LNCaP clone FGC (cell line): ENCODE measurements around the gene TMEM108.

Experiments
- DNase-seq: peaks from one replicate; pipeline ENCODE4 v3.0.0-alpha.2; 2011; ENCODE audit warnings: low read depth
- H3K4me3 ChIP-seq: 2 replicates; pipeline ENCODE4 v1.5.1; 2011; ENCODE audit warnings: mild to moderate bottlenecking, low read depth, low read length, control low read depth
- TF ChIP-seq, protein P1 (sequence below): IDR thresholded peaks from 2 replicates; pipeline ENCODE4 v1.5.1; 2012; ENCODE audit warnings: mild to moderate bottlenecking; ENCODE audit not compliant: control insufficient read depth, insufficient read depth; ENCODE audit errors: extremely low read depth

Gene TMEM108

DNA sequence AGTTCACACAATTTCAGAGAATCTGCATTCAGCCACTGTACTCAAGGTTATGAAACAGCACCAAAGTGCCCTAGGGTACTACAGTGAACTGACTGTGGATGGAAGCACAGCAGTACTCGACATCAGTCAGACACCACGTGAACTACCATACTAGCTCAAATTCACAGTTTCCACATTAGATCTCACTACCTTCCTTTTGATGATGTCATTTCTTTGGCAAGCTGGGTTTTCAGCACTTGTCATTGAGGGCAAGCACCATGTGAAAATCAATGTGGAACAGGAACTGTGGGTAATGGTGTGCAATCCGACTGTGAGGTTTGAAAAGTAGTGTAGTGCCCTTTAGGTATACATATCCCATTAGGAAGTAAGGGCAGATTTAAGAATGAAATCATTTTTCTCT is 251.1 kb downstream of the TMEM108 start:
- TF ChIP-seq, protein P1, sequence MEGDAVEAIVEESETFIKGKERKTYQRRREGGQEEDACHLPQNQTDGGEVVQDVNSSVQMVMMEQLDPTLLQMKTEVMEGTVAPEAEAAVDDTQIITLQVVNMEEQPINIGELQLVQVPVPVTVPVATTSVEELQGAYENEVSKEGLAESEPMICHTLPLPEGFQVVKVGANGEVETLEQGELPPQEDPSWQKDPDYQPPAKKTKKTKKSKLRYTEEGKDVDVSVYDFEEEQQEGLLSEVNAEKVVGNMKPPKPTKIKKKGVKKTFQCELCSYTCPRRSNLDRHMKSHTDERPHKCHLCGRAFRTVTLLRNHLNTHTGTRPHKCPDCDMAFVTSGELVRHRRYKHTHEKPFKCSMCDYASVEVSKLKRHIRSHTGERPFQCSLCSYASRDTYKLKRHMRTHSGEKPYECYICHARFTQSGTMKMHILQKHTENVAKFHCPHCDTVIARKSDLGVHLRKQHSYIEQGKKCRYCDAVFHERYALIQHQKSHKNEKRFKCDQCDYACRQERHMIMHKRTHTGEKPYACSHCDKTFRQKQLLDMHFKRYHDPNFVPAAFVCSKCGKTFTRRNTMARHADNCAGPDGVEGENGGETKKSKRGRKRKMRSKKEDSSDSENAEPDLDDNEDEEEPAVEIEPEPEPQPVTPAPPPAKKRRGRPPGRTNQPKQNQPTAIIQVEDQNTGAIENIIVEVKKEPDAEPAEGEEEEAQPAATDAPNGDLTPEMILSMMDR: no peak
- no peak overlapping the region for H3K4me3 ChIP-seq
- no peak for DNase-seq

DNA sequence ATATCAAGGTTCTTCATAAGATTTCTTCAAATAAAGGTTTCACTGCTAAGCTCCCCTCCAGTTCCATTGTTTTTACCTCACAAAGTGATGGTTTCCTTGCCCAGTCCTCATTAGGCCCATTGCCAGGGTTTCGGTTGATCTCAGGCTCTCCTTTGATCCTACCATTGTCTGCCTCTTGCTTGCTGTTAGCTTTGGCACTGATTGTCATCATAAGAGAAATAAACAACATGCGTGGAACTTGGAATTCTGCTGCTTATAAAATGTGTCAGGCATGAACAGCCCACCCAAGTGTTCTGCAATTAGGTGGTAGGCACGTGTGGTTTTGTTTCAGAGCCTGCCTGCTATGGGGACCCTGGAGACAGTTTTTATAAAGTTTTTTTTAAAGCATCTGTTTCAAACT is 254.1 kb downstream of the TMEM108 start:
- TF ChIP-seq, protein P1: no peak
- DNase-seq: no peak
- no peak overlapping the region for H3K4me3 ChIP-seq

DNA sequence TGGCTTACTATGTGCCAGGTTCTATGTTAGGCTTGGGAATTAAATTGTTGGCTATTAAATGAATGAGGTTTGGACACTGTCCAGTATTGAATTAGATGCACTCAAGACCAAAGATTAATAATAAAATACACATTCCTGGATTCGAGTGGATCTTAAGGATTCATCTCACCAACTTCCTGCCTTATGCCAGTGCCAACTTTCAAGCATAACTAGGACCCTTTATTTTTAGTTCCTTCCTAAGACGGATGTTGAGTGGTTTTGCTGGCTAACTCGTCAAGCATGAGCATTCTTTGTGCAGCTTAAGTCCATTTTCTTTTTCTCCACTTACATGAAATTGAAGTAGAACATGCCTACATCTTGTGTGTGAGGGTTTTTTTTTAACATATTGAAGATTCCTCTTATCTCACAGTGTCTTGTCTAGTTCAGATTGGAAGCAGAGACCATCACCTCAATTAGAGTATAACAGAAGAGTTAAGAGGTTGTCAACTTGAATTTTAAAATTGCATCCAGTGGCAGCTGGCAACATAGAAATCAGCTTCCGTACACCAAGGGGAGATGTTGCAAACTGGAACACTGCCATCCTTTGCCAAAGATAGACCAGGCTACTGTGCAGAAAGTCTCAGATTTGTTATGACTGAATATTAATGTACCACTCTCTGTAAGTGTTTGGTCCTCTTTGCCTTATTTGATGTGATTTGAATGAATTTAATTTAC is 255.4 kb downstream of the TMEM108 start:
- no peak overlapping the region for H3K4me3 ChIP-seq
- TF ChIP-seq, protein P1: no peak
- no peak for DNase-seq

DNA sequence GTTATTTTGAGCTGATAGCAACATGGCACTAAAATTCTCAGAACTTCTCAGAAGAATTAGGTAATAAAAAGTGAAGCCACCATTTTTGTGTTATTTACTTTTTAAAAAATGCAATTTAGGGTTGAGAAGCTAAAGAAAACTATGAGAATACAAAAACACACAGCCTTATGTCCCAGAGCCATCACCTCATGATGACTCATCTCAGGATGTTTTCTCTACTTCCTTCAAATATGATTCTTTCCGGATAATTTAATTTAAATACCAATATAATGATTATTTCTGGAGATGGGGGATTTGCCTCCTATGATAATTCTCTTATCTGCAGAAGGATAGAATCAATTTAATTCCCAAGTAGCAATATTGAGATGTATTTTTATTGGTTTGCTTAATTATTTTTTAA is 256.1 kb downstream of the TMEM108 start:
- TF ChIP-seq, protein P1: no peak
- no peak for DNase-seq
- no peak overlapping the region for H3K4me3 ChIP-seq

DNA sequence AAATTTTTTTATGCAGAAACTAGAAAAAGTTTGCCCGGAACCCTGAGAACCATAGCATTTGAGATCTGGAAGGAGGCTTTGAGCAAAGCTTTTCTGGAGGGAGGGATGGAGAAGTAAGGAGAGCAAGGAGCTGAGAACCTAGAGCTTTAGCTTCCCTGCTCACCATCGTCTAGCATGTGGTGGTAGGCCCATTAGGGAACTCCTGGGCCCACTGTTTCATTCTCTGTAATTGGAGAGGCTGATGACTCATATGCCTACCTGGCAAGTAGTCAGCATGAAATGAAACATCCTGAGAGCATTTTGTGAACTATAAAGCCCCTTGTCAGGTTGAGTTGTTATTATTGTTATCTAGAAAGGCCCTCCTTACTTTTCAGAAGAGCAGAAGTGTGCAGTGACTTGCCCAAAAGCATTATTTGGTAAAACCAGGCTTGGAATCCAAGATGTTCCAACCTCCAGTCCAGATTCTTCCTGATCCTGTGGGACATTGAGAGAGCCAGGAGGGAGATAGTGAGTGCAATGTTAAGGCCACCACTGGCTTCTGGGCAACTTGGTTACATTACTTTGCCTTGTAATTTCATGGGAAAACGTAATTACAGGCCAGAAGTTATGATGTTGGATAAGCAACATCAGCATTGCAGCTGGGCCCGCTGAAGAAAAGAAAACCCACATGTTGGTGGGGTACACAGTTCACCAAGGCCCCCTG is 257.2 kb downstream of the TMEM108 start:
- TF ChIP-seq, protein P1: no peak
- DNase-seq: no peak
- no peak overlapping the region for H3K4me3 ChIP-seq

DNA sequence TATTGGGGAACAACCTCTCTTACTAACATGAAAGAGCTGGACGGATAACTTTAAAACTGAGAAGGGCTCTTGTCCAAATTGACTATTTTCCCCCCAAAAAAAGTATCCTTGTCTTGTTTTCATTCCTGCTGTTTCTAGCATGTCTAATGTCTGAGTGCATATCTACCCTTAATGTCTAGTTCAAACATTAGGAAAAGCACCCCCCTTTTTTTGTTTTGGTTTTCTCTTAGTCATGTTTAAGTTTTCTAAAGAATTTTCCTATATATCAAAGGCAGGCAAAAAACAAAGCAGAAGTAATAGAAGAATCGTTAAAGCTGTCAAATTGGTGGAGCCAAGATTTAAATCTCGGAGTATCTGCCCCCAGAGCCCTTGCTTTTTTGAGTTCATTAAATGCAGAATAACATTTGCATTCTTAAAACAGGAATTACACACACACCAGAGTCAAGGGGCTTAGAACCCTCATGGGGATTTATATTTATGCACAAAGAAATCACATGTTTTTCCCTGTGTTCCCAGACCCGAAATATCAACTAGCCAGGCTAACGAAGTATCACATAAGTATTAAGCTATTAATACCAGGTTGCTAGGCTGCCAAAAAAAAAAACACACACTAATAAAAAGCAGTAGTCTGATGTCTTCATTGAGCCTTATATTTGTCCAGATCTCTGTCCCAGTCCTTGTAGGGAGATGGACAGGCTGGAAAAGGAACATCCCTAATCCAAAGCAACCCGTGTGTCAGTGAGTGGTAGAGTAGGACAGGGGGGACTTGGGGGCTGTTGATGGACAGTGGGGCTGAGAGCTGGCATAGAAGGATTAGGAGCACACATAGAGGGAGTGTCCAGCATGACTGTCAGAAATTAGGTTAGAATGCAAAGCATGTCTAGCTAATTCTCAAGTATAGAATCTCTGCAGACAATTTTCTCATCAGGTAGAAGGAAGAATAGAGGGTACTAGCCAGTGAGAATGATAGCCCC is 258.0 kb downstream of the TMEM108 start:
- TF ChIP-seq, protein P1: no peak
- H3K4me3 ChIP-seq: no peak overlapping the region
- DNase-seq: no peak
